Right forelimb (tissue), 1 donor: ENCODE measurements around the gene ARFGAP3.

Experiments
- DNase-seq: peaks from one replicate; pipeline ENCODE4 v3.0.0-alpha.2; 2018

Gene ARFGAP3, protein sequence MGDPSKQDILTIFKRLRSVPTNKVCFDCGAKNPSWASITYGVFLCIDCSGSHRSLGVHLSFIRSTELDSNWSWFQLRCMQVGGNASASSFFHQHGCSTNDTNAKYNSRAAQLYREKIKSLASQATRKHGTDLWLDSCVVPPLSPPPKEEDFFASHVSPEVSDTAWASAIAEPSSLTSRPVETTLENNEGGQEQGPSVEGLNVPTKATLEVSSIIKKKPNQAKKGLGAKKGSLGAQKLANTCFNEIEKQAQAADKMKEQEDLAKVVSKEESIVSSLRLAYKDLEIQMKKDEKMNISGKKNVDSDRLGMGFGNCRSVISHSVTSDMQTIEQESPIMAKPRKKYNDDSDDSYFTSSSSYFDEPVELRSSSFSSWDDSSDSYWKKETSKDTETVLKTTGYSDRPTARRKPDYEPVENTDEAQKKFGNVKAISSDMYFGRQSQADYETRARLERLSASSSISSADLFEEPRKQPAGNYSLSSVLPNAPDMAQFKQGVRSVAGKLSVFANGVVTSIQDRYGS

DNA sequence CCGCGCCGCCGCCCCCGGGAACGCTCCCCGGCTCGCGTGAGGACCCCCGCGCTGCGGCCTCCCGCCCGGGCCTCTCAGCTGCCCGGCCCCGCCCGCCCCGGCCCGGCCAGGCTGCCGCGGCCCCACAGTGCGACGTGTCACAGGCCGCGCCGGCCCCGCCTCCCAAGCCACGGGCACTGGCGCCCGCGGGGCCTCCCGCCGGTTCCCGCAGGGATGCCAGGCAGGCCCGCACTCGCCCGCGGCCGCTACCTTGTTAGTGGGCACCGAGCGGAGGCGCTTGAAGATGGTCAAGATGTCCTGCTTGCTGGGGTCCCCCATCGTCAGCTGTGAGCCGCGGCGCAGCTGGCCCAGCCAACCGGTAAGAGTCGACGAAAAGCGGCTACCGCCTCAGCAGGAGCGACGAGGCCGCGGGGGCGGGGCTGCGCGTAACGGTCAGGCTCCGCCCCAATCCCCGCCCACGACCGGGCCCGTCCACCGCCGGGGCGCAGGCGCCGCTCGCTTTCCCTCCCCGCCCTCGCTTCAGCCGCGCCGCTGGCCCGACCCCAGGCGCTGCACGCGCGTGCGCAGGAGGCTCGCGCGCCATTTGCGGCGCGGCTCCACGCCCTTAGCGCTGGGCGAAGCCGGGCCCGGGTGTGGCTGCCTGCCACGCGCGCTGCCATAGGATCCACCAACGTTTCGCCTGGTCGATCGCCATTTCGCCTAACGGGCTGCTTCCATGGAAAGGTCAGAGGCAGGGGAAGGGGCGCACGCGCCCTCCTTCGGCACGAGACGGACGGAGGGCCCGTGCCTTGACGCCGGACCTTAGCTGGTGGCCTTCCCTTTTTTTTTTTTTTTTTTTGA, at the start of gene ARFGAP3:
ARFGAP3 (minus strand) TSS at position 409 of the 840 bp plus-strand sequence; CDS start at position 318, 91 bp downstream.
- DNase-seq: peak; percentile 98

DNA sequence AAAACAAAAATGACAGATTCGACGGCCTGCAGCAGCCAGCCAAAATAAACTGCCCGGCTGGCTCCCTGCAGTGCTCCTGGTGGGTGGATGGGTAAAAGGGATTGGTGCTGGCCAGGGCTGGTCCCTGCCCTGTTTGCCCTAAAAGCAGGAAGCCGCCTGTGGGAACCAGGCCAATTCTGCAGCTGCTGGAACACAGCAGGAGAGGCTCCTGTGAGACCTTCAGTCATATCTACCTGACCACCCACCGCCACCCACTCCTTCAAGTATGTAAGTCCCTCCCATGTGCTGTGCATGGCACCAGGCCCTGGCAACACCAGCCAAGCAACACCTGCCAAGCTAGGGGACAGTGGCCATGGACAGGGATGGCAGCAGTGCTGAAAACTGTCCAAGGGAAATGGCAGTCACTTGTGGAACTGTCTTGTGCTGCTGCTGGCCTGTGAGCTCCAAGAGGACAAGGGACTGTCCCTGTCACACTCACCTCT, 48.7 kb upstream of the ARFGAP3 start:
- no peak for DNase-seq

DNA sequence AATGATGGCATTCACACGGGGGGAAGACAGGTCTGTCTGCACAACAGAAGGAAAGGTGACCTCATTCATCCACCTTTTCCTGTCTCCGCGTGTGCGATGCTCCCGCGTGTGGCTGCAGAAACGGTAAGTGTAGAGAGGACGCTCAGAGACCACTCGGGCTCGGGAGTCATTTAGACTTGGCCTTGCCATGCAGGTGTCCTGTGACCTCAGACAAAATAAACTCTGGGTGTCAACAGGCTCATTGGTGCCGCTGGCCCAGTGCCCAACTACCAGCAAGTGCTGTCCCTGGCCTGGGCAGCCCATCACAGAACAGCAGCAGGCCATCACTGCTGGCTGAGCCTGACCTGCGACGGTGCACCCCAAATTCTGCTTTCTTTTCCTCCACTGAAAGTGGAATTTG, 48.1 kb upstream of the ARFGAP3 start:
- no peak for DNase-seq

DNA sequence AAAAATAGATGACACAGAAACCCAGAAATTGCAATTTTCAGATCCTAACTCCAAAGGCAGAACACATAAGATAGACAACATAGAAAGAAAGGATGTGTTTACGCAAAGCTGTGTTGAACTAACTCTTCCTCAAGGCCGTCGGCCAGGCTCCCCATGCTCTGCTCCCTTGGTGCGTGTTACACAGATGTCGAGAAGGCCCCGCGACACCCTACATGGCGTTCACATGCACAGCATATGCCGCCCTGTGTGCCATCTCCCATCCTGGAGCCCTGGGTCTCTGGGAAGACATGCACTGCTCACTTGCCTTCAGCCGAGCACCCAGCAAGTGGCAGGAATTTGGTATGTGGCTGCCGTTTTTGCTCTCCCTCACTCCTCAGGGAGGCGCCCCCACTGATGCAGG, 47.0 kb upstream of the ARFGAP3 start:
- no peak for DNase-seq

DNA sequence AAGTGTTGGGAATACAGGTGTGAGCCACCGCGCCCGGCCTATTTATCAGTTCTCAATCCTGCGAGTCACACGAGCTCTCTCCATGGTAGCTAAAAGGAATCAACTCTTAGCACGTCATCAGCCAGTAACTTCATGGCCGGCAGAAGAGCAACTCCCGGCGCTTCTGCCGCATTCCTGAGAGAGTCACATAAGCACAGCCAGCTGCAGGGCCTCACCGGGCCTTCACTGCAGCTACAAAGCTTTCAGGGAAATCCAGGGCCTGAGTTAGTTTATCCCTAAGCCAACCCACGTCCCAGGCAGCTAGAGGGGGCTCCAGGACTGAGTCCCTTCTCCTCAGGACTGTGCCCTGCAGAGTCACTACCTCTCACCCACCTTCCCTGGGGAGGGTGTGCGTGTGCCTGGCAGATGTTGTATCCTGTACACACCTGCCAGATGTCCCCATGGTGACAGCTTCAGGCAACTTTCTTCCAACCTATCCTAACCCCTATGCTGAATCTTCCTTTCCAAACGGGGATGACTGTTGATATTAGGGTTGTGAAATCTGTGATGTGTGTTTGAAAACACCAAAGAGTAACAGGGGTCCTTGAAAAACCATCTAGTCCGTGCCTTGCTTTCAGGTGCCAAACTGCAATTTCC, 45.9 kb upstream of the ARFGAP3 start:
- no peak for DNase-seq

DNA sequence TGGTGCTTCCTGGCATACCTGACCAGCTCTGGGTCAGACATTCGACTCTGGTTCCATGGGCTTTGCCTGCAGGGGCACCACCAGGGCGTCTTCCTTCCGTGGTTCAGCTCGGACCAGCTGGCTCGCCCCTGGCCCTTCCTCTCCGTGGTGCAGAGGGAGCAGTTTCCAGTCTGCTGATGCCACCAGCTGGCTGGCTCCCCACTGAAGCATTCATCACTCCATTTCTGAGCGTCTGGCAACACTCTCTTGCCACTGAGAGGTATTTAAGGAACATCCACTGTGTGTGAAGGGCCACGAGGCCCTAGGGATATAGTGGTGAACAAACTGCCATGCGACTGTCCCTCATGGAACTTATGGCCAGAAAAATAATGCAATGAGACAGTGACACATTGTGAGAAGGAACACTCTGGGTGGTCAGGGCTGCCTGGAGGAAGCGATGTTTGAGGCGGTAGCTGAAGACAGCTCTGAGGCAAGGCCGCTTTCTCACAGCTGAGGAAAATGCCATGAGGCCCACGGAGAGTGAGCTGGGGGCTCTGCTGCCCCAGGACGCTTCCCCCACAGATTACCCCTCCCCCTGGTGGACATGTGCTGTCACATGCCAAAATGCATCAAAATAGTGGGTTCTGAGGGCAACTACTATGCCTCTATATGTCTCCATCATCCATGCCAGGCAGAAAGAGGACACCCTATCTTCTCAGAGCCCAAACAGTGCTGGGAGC, 44.9 kb upstream of the ARFGAP3 start:
- no peak for DNase-seq

DNA sequence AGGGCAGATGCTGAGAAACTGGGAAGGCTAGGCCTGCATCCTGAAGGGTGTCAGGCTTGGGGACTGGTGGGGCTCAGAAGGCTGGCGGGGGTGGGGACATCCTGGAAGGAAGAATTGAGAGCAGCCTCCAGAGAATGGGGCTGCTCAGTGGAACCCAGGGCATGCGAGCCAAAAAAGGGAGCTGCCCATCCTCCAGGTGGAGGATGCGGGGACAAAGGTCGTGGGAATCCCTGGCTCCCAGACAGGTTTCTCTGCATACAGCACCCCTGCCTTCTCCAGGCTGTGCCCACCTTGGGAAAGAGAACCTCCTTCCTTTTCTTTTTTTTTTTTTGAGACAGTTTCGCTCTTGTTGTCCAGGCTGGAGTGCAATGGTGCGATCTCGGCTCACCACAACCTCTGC, 40.9 kb upstream of the ARFGAP3 start:
- no peak for DNase-seq

DNA sequence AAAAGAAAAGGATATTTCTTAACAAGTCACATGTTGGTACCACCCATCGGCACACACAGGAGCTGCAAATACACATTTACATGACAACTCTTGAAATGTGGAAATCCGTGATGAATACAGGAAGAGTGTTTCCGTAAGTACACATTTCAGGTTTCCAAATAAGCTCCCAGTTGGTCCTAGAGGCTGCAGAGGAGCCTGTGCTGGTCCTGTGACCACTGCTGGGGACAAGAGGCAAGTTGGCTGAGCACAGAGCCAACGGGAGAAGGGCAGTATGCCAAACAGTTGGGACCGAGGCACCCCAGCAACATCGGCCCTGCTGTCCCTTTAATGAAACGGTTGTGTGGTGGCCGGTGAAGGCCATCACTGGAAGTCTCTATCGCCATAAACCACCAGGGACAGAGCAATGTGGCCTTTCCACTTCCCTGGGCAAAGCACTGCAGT, 38.5 kb upstream of the ARFGAP3 start:
- no peak for DNase-seq

DNA sequence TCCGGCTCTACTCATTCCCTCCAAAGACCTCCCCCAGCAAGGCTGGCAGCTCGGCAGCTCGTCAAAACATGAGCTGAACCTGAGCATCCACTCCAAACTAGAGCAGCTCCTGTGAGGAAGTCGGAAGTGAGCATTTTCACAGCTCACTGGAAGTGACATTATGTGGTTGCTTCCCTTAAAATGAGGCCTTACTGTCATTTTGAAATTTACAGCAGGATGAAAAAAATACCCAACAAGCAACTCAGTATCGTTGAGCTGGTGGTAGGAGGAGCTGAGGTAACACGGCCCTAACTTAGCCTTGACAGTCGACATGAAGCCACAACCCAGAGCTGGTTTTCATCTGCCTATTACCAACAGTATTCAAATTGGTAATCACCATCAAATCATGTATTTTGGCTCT, 38.0 kb upstream of the ARFGAP3 start:
- DNase-seq: no peak

DNA sequence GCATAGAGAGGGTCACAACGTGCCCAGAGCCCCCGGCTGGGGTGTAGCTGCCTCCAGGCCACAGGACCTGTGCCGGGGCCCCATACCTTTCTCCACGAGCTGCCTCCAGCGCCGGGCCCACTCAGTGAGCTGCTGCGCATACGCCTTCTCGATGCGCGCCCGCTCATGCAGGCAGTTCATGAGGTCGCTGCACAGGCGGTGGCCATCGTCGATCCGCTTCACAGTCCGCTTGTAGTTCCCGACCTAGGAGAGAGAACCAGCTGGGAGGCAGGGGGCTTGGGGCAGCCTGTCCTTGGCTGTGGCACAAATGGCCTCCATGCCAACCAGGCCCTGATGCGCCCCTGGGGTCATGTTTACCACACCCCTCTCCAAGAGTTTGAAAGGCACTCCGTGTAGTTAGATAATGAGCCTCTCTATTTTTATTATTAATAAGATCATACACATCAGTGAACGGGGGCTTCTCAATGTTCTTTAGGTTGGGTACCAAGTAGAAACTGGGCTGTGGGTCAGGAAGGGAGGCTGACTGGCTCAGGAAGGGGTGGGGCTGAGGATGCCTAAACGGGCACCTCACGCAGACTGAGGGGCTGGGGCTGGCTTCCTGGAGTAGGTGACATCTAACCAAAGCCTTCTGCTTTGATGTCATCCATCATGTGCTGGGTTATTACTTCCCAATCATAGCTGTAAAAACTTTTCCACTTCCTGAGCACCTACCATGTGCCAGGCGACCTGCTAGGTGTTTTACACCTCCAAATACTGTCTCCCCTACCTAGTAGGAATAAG, 36.5 kb upstream of the ARFGAP3 start:
- DNase-seq: no peak

DNA sequence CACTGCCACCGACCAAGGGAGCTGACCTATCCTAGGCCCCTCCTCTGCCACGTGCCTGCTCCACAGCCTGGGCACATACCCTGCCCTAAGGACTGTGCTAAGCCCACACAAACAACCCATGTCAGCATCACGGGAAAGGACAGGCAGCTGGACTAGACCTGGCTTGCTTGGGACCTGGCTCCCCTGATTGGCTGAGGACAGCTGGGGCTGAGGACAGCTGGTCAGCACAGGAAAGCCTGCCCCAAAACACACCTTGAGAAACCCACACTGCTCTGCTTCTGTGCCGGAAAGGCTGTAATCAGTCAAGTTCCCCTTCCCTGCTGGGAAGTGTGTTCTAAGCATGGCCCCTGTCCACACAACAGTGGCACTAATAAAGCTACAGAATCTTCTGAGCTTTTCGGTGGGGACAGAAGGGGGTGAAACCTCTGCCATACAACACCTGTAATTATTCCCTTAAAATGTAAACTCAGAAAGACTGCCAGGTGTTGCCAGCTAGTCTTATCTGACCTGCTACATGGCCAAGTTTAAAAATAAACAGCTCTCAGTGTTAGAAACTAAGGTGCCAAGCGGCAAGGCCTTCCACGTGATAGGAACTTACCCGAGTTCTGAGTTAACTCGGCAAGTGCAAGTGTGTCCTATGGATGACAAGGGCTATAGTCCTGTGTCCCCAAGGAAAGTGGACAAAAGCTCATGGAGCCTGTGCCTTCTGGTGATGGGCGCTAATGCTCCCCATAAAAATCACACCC, 35.7 kb upstream of the ARFGAP3 start:
- DNase-seq: no peak

DNA sequence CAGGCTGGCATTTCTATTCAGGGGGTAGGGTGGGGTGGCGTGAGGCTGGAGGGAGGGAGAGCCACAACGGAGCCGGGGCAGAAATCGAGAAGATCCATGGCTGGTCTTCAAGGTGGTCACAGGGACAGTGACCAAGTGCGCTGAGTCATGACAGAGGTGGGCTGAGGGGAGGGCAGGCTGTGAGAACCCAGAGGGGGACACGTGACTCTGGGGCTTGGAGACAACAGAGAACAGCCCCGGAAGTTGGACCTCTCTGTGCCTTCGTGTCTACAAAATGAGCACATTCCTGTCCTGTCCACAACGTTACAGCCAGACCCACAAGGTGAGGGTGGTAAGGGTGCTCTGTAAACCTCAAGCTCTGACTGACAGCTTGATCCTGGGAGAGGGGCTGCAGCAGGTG, 35.1 kb upstream of the ARFGAP3 start:
- no peak for DNase-seq

DNA sequence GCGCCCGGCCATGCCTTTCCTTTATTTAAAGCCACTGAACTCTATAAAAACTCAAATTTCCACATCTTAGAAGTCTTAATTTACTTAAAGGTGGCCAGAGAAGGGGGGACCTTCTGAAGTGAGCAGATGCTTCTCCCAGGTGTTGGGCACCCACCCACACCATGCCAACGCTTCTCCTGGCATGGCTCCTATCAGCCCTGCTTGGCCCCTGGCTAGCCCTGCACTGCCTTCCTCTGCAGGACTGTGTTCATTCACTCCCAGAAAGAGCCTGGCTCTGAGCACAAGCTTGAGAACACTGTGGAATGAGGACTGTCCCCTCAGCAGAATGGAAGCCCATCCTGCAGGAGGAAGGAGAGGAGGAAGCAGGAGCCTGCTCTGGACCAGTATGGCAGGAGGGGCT, 34.6 kb upstream of the ARFGAP3 start:
- no peak for DNase-seq

DNA sequence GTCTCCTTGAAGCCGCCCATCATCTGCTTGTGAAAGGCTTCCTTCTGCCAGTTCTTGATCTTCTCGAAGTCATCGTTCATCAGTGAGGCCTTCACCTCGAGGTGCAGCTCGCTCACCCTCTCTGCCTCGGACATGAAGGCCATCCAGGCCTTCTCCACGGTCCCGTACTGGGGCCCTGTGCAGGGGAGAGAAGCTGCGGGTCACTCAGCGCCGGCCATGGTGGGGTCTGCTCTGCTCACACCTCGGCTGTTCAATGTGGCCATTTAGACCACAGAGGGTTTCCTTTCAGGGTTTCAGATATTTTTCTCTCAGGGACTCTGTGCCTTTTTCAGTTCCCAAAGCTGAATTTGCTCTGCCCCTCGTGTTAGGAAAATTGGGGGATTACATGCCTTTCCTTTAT, 33.9 kb upstream of the ARFGAP3 start:
- no peak for DNase-seq

DNA sequence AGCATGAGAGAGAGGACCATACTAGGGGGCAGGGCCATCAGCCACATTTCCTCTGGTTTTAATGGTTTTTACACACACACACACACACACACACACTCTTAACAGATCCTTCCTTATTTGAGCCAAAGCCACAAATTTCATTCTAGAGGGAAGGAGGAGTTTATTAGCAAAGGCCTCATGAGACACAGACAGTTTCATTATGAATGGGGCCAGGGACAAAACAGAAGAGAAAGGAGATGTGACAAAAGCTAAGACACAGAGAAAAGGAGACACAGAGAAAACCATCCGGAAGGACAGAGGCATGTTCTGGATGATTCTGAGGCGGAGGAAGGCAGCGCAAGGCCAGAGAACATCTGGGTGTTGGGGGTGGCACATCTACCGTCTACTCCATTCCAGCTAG, 32.2 kb upstream of the ARFGAP3 start:
- DNase-seq: no peak

DNA sequence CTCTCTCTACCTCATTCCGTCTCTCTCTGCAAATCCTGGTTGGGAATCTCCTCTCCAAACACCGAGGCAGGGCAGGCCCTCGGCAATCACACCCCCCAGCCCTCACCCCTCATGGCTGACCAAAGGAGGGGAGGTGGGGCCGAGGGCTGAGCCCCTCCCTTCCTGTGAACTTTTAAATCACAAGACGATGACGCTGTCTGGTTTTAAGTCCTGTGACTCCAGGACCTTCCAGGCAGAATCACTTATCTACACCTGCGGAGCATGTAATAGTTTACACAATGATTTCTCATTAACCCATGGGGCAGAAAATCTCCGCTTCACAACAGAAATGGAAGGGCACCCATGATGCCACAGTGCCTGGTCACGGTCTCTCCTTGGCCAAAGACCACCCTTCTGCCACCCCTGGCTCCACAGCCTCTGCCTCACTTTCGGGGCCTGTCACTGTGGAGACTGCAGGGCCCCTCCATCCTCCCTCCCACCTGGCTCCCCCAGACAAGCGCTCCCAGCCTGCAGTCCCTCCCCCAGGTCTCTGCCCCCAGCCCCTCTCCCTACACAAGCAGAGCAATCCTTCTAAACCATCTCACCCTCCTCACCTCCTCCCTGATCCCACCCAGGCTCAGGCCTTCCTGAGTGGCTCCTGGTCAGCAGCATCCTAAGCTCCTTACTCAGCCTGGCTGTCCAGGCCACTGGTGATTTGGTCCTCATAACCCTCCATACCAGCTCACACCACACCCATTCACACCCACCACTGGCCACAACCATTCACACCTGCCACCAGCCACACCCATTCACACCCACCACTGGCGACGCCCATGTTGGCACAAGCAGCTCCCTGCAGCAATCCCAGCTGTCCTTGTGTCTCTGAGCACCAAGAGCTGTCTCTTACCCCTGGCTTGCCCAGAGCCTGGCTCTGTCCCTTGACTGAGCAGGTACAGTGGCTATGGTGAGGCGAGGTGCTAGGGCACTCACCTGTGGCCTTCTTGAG, 30.7 kb upstream of the ARFGAP3 start:
- no peak for DNase-seq

DNA sequence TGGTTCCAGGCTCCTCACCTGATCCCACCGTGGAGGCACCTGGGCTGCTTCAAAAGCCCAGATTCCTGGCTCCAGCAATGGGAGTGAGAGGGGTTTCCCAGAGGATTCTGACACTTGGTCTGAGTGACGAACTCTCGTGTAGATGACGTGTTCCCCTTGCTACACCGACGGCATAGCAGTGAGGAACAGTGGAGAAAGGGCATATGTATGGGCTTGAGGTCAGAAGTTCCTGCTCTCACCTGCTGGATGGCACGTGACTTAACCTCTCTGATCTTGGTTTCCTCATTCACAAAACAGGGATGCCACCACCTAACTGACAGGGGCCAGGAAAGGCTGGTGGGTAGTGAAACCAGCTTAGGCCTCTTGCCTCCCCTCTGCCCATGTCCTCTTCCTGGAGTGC, 30.0 kb upstream of the ARFGAP3 start:
- no peak for DNase-seq

DNA sequence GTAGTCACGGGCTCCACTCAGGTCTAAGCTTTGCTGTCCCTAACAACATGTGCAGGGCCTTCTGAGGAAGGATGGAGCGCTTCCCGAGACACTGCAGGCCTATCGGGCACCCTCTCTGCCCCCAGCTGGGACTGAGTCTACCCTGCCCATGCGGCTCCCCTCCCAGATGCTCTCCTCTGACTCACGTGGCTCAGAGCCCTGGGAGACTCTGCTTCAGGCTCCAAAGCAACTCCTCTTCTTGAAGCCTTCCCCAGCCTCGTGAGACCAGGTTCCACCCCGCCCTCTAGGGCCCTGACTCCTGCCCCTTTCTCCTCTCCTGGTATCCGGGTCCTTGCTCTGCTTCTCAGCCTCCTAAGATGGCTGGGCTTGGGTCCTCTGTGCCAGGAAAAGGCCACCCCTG, 28.4 kb upstream of the ARFGAP3 start:
- DNase-seq: no peak

DNA sequence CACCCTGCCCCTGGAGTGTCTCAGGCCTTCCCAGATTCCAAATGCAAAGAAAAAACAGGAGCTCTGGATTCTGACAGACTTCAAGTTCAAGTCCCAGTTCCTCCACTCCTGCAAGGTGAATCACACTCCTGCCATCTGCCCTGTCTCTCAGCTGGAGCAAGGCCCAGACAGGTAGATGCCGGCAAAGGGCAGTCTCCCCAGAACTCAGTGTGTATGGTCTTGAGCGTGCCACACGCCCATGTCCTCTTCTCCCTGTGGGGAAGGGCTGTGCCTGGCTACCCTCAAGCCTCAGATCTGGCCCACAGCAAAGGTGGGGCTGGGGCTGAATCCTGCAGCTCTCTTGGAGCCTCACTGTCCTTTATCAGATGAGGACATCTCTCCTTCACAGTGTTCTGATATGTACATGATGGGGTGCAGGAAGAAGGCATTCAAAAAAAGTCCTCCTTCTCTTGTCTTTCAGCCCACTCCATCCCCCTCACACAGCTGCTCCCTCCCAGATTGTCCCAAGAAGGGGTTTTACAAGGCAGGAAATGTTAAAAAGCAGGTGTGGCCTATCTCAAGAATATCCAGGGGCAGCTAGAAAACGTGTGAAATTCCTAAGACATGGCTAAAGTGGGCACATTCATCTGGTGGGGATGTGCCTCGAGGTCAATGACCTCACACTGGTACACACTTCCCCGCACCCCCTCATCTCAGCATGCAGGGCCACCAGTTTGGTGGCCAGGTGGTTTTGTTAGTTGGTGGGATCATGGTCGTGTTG, 27.7 kb upstream of the ARFGAP3 start:
- no peak for DNase-seq
